Measurements from ENCODE around the gene MOK.
A peak's percentile ranks its signal among the peaks of the same experiment; 100 is the strongest.
"Not testable (repeated sequence)": the region's sequence is repeated elsewhere in the genome, so short reads cannot be mapped to it uniquely, and the experiment has no call there.

The MOK gene

DNA sequence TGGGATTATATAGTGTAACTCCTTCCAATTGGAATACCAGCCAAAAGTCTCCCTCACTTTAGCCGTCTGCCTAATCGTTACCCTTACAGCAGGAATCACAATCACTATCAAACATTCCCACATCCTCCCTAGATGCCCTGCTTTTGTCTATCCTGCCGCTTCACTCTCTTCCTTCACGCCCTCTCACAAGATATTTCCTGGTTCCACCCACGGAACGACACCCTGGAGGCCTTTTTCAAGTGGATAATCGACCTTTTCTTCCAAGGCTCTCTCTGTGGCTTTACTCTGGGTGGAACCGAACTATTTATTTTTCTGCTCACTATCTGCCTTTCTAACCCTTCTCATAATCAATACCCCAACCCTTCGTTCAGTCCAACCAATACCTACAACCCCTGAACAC, 58.9 kb downstream of the MOK start:
- no peak for DNase-seq (ENCODE audit: low spot score)

DNA sequence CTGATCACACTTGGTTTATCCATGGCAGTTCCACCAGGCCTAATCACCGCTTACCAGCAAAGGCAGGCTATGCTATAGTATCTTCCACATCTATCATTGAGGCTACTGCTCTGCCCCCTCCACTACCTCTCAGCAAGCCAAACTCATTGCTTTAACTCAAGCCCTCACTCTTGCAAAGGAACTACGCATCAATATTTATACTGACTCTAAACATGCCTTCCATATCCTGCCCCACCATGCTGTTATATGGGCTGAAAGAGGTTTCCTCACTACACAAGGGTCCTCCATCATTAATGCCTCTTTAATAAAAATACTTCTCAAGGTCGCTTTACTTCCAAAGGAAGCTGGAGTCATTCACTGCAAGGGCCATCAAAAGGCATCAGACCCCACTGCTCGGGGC, 61.2 kb downstream of the MOK start:
- not testable (repeated sequence) for DNase-seq (ENCODE audit: low spot score)

DNA sequence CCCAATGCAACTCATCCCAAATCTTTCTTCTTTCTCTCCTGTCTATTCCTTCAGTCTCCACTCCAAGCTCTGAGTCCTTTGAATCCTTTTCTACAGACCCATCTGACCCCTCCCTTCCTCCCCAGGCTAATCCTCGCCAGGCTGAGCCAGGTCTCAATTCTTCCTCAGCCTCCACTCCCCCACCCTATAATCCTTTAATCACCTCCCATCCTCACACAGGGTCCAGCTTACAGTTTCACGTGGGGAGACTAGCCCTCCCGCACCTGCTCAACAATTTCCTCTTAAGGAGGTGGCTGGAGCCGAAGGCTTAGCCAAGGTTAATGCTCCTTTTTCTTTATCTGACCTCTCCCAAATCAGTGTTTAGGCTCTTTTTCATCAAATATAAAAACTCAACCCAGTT, 63.8 kb downstream of the MOK start:
- no peak for DNase-seq (ENCODE audit: low spot score)

DNA sequence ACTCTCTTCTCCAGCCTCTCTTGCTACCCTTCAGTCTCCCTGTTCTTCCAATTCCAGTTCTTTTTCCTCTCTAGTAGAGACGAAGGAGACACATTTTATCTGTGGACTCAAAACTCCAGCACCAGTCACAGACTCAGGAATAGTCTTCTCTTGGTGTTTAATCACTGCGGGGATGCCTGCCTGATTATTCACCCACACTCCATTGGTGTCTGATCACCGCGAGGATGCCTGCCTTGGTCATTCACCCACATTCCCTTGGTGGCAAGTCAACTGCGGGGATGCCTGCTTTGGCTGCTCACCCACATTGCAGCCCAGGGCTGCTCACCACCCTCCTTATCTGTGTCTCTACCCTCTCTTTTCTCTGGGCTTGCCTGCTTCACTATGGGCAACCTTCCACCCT, 64.5 kb downstream of the MOK start:
- not testable (repeated sequence) for DNase-seq (ENCODE audit: low spot score)

DNA sequence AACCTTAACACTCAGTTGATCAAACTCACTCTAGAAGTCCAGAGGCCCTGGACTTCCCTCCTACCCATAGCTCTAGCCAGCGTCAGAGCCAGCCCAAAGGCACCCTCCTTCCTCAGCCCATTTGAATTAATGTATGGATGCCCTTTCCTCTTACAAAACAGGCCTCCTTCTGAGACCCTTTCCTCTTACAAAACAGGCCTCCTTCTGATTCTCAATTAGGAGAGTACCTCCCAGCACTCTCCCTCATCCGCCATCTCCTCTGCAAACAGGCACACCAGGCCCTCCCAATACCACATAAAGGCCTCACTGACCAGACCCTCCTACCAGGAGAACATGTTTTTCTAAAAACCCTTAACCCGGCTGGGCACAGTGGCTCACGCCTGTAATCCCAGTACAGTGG, 65.7 kb downstream of the MOK start:
- no peak for DNase-seq (ENCODE audit: low spot score)

DNA sequence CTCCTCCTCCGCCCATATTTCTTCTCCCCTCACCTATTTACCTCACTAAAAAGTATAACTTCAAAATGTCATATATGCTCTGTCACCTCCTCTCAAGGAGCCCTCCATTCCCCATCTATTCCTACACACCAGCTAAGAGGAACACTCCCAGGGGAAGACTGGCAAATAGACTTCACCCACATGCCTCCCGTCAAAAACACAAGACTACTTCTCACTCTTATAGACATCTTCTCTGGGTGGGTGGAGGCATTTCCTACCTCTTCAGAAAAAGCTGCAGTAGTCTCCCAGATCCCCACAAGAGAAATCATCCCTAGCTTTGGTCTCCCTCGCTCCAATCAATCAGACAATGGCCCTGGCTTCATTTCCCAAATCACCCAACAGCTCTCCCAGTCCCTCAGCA, 66.2 kb downstream of the MOK start:
- DNase-seq (ENCODE audit: low spot score): no peak

DNA sequence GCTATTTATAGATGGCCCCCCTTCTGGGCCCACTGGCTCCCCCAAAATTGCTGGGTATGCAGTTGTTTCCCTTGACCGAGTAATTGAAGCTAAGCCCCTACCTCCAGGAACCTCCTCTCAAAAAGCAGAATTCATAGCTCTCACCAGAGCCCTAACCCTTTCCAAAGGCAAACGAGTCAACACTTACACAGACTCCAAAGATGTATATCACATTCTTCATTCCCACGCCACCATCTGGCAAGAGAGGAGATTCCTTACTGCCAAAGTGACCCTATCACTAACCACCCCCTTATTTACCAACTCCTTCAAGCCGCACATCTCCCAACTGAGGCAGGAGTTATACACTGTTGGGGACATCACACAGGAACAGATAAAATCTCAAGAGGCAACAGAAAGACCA, 66.8 kb downstream of the MOK start:
- no peak for DNase-seq (ENCODE audit: low spot score)

DNA sequence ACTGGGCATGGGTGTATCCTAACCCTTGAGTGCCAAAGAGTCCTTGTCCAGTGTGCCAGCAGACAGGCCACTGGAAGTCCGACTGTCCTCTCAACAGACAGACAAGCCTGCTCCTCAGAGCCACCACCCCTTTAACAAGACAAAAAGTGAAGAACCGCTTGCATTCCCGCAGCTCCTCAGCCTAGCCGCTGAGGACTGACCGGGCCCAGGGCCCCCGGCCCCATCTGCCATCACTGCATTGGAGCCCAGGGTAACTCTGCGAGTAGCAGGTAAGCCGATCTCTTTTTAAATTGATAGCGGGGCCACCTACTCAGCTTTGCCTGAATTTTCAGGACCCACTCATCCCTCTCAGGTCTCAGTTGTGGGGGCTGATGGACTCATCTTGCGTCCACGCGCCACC, 68.9 kb downstream of the MOK start:
- no peak for DNase-seq (ENCODE audit: low spot score)

DNA sequence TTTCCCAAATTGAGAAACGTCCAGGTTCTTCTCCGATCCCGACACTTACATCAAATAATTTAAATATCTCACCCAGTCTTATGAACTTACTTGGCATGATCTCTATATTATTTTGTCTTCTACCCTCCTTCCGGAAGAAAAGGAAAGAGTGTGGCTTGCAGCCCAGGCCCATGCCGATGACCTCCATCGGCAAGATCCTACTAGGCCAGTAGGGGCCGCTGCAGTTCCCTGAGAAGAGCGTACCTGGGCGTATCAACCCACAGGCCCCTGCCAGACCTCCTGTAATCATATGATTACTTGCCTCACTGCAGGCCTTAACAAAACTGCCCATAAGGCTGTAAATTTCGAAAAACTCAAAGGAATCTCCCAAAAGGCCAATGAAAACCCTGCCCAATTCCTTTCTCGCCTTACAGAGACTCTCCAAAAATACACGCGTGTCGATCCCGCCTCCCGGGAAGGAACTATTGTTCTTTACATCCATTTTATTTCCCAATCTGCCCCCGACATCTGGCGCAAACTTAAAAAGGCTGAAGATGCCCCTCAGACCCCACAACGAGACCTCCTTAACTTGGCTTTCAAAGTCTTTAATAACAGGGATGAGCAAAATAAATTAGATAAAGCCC, 69.6 kb downstream of the MOK start:
- peak; percentile 94 for DNase-seq (ENCODE audit: low spot score)

DNA sequence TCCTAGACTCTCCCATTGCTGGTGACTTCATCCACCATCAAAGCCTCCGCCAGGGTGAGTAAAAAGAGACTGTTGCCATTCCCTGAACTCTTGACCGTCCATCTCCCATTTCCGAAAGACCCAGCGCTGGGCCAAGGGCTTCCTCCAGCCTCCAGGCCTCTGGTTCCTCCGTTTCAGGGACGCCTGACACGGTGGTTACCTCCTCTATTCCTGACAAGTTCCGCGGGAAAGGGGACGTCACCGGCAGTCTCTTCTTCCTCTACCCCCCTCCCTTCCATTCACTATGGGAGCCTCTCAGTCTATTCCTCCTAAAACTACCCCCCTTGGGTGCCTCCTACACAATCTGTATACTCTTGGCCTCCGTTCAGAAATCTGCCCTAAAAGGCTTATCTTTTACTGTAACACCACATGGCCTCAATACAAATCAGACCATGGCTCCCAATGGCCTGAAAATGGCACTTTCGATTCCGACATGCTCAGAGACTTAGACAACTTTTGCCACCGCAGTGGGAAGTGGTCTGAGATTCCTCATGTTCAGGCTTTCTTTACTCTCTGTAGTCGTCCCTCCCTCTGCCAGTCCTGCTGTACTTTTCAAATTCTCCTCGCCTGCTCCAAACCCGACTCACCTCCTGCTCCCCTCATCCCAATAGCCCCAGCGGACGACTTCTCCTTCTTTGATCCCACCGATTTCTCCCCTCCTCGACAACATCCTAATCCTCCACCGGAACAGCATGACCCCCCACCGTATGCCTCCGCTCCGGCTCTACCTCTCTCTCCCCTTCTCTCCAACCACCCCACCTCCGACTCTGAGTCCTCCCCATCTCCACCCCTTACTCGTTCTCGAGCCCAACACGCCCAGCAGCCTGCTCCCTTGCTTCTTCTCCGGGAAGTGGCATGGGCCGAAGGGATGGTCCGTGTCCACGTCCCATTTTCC, 70.4 kb downstream of the MOK start:
- DNase-seq (ENCODE audit: low spot score): no peak

DNA sequence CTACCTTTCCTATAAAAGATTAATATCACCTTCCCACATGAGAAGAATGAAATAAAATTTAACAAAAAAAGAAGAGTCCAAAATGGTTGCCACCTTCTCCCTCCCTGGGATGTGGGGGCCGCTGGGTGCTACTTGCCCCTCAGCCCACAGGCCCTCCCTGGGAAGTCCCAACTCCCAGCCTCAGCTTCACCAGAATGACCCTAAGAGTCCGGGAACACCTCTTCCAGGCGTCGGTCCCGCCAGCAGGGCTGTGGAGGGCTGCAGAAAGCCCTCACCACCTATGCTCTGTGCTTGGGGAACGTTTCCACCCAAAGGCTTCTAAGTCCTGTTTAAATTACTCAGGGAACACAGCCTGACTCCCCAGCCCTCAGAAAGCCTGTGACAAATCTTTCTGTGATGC, 71.9 kb downstream of the MOK start:
- DNase-seq (ENCODE audit: low spot score): no peak

DNA sequence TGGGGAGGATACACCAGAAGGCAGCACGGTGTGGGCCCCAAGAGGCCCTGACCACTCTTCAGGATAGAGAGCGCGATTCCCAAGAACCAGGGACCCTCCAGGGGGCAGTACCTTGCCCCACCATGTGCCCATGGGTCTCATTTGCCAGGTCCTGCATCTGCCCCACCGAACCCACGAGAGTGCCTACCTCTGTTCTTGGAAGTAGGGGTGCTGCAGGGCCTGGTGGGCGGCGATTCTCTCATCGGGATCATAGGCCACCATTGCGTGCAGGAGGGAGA, 72.7 kb downstream of the MOK start:
- no peak for DNase-seq (ENCODE audit: low spot score)

DNA sequence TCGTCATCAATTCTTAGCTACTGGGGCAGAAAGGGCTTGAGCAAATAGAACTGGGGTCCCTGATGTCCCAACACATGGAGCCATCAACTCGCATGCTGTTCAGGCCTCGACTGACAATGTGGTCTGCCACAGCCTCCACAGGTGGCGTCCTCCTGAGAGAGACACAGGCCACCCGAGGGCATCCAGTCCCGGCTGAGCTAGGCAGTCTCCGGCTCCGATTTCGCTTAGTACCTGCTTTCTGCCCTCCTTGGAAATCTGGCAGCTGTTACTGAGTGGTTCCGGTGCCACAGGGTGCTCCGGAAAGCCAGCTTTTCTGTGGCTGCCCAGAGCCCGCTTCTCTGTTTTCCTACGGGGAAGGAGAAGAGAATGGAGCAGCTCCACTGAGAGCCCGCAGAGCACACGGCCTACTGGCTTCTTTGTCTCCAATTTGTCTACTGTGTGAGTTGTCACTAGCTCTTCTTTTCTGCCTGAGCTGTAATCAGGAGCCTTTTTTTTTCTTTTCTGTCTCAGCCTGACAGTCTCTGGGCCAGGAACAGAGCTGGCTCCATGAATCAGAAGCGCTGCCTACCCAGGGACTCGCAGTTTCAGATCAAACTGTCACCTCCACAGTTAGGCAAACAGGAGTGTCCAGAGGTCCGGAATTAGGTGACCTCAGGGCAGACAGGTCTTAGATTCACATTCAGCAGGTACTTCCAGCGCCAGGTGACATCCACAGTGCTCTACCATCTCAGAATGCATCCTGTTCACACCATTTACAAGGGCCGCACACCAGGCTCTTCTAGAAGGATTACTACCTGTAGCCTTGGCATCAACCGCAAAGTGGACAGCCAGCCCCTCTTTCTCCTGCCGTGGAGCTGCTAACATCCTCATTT, 73.3 kb downstream of the MOK start:
- no peak for DNase-seq (ENCODE audit: low spot score)

DNA sequence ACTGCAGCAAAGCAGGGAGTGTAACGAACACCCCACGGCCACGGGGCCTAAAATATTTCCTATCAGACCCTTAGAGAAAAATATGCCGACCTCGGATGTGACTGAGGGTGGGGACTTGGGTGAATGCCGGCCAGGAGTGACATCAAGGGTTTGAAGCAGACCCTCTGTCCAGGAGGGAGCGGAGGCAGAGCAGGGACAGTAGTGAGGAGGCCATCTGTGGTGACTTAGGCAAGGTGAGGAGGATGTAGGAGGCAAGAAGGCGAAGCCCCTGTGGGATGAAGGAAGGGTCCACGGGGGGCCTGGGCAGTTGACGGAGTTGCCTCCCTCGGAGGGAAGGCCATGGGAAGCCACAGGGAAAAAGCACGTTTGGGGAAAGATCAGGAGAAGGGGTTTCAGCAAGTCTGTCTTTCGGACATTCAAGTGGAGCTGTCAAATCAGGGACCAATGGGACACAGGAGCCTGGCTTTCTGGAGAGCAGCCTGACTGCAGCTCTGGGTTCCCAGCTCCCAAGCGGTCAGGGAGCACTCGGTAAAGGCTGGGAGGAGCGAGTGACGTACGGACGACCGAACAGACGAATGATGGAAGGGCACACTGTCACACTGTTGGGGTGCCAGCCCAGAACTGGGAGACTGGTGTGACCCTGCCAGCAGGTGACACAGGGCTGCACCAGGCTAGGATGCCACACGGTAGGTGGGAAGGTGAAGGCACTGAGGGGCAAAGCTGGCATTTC, 74.3 kb downstream of the MOK start:
- DNase-seq (ENCODE audit: low spot score): no peak

DNA sequence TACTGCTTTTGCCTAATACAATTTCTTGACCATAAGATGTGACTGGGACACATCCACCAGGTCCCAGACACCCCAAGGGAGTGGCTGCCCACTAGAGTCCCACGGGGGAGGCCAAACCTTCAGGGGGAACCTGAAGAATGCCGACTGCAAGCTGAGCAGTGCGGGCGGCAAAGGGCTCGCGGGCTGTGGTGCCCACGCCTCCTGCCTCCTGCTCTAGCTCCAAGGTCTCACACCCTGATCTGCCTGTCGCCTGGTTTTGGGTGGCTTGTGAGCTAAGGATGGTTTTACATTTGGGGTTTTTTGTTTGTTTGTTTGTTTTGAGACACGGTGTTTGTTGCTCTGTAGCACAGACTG, 75.2 kb downstream of the MOK start:
- no peak for DNase-seq (ENCODE audit: low spot score)

DNA sequence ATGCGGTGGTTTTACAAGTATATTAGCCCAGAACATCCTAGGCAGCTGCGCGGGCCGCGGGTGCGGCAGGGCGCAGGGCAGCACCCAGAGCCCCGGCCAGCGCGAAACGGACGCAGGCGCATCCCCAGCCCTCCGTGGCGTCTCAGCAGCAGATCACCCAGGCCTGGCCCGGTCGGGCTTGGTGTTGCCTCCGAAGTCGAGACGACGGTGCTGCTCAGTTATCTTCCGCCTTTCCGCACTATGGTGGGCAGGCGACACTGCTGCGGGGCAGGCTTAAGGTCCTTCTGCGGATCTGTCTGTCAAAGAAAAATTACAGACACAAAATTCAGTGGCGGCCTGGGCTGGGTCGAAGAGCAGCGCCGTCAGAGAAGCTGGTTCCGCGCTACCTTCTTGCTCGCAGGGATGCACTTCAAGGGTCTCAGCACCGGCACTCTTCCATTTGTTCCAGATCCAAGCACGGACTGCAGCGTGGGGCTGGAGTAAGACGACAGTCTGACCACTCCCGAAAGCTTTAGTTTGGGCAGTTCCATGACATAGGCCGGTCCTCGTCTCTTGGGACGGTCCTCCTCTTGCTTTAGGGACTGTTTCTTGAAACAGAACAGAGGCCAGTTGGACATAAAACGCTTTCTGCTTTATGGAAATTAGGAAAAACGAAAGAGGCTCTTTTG, 75.8 kb downstream of the MOK start:
- DNase-seq (ENCODE audit: low spot score): no peak

DNA sequence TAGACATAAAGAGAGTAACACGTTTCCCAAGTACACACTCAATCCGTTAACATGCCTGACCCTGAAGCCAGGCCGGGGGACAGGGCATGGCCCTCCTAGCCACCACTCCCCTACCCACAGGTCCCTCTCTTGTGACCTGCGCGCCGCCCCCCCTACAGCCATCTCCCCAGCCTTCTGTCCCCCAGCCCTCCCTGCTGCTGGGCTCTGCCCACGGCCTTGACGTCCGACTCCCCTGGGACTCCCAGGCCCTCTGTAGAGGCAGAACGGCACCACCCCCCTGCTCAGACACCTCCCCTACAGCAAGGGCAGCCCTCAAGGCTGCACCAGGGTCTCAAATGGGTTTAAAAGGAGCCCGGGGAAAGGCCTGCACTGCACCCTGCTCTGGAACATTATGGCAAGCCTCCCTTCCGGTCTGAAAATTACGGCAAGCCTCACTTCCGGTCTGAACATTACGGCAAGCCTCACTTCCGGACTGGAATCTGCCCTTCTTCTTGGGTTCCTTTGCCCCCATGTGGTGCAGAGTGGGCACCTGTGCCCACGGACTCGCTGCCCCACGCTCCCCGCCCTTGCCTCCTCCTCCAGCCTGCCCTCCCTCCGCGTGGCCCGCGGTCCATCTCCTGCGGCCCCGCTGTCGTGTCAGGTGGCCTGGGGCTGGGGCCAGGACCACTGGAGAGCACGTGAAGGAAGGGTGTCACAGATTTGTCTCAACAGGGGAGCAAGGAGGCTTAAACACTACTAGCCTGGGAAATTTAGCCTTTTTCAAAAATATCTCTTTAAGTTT, 77.6 kb downstream of the MOK start:
- no peak for DNase-seq (ENCODE audit: low spot score)

DNA sequence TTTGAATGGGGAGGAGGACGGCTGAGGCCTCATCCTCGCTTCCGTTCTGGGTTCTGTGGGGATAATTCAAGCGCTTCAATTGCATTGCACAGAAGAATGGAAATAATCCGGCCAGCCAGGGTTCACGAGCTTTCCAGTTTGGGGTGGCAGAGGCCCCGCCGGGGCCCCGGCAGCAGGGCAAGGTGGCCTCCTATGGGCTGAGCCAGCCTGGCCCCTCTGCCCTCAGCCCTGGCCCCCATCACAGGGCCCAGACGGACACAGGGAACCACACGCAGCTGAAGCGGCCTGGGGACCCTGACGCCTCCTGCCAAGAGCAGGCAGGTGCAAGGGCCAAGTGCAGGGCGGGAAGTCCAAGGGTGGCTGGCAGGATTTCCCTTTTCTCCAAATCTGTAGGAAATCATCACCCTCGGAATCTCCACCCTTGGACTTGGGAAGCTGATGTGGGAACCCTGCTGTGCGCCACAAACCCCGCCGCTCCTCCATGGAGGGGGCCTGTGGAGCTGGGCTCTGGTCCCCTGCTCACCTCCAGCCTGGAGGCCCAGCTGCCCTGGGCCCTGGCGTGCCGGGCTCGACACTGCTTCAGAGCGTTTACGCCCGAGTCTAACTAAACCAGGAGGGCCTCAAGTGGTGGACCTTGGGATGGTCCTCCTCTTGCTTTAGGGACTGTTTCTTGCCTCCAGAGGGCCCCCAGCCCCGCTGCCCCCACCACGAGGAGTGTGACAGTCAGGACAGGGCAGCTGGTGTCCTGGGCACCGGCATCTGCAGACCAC, 78.4 kb downstream of the MOK start:
- DNase-seq (ENCODE audit: low spot score): no peak

DNA sequence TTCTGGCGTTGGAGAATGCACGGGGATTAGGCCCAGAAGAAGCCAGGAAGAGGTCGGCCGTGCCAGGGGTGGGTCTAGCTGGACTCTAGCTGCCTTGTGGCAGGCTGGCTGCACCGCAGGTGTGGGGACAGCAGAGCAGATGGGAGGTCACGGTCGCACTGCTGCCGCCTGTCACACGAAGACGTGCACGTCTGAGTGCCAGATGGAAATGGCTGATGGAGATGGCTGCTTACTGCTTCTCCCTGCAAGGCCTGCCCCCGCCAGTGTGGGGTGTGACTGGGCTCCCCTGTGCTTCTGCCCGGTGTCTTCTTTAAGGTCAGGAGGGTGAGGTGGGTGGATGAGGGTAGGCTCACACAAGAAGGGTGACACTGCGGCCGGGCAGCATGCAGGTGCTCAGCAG, 79.0 kb downstream of the MOK start:
- DNase-seq (ENCODE audit: low spot score): no peak

DNA sequence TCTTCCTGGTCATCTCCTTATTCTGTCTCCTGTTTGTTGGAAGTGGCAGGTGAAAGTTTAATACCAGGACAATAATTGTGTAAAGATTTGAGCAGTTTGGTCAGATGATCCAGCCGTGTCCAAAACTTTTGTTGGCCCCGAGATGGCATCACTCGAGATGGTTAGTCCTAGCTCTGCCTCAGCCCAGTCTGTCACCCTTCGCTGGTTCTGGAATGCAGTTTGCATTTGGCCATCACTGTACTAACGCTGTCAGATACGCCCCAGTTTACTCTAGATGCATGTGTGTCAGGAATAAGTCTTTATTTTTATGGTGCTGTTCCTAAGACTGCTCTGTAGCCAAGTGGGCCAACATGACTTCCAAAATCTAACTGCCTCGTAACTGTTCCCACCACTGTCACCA, 79.6 kb downstream of the MOK start:
- no peak for DNase-seq (ENCODE audit: low spot score)

Measured in HuH-7 (cell line).